ENCODE measurements around the gene BRCA2.

- TF ChIP-seq CTCF (IDR thresholded peaks at IDR 0.05) (no peak), POLR2A (IDR thresholded peaks at IDR 0.05) (no peak)
These were observed 43.2 kb upstream of the BRCA2 start for GRCh38 chr13:32272021-32272683.

All from vagina (tissue), 2 donors.